Measurements from ENCODE around the gene MYH6. TPM values are rescaled to one million over a fixed set of nuclear protein-coding genes. Genes with fewer than 3 reads are reported as not detected.

MYH6 gene
- total and polyA plus RNA-seq, 2 donors (not counting 3 experiments of a cell fraction or from before 2014, with no cell fraction given) = not detected

- ChIA-PET POLR2A (interaction anchor here (0.6 kb wide), 1 partner anchor 26 kb away, joined by 6 read pairs; no protein-coding TSS in a partner anchor), CTCF (no interaction called here)
- no peaks in the 10 kb centered on the region for H3K9me3 ChIP-seq (replicated peaks; ENCODE audit: control insufficient read depth, insufficient read depth, low read length)
- no peaks in the 10 kb centered on the region for H3K9me1 ChIP-seq (replicated peaks; ENCODE audit: control insufficient read depth, extremely low read depth, insufficient read depth, low read length)
- no peaks in the 10 kb centered on the region for H3K36me3 ChIP-seq (ENCODE audit: control insufficient read depth in 2 of 2, extremely low read depth in 1 of 2, insufficient read depth in 2 of 2, low read length in 2 of 2)
- dilution Hi-C loops (cut with MboI; ENCODE audit: extremely low pct_ligation_motif_present, low sequenced_read_pairs) (no loop called here), intact Hi-C loops (cut with micrococcal nuclease) (no loop called here)
- no peak for DNase-seq (ENCODE audit: low read depth, low spot score)
- no peaks in the 10 kb centered on the region for H4K20me1 ChIP-seq (replicated peaks; ENCODE audit: control insufficient read depth, extremely low read depth, insufficient read depth, low read length)
- no peak overlapping the region for H2AFZ ChIP-seq (ENCODE audit: low read depth, low read length)
- peaks cover 32 to 36% of the 10 kb centered on the region in 2 experiments for H3K27me3 ChIP-seq (ENCODE audit: control insufficient read depth in 2 of 2, insufficient read depth in 2 of 2, low read length in 2 of 2)
- H3K4me3 ChIP-seq (replicated peaks in 1 of 3; ENCODE audit: insufficient read depth in 1 of 3, low read depth in 1 of 3, low read length in 3 of 3) = no peak overlapping the region
- no peaks in the 10 kb centered on the region for H3K4me1 ChIP-seq (ENCODE audit: control insufficient read depth, extremely low read depth, insufficient read depth, low read length)
- no TSS peak for BruUV-seq (replicated peaks)
- FAIRE-seq = no peak
- no peaks in the 10 kb centered on the region for H3K79me2 ChIP-seq (ENCODE audit: control insufficient read depth, insufficient read depth, low read length)
- TF ChIP-seq GATA2 (IDR thresholded peaks at IDR 0.05; ENCODE audit: insufficient read depth, insufficient read length, low read depth, low read length) = no peak
- no peak for TF ChIP-seq MAX (IDR thresholded peaks at IDR 0.05; ENCODE audit: insufficient read depth, insufficient read length)
- TF ChIP-seq POLR2A (IDR thresholded peaks at IDR 0.05; ENCODE audit: low read depth, low read length) = no peak
- TF ChIP-seq CTCF (IDR thresholded peaks at IDR 0.05; ENCODE audit: extremely low read depth in 1 of 2, insufficient read depth in 1 of 2, low read depth in 1 of 2, low read length in 2 of 2) = no peak
- TF ChIP-seq POLR2AphosphoS5 (IDR thresholded peaks at IDR 0.05; ENCODE audit: insufficient read depth, low read depth, low read length) = no peak
- no peak for TF ChIP-seq FOS (IDR thresholded peaks at IDR 0.05; ENCODE audit: borderline replicate concordance, insufficient read depth, low read length)
- no peak for TF ChIP-seq MYC (IDR thresholded peaks at IDR 0.05; ENCODE audit: low read depth, low read length)
- no peak for TF ChIP-seq EZH2 (IDR thresholded peaks at IDR 0.05; ENCODE audit: borderline replicate concordance, low read depth, low read length, severe bottlenecking)
- TF ChIP-seq JUN (IDR thresholded peaks at IDR 0.05; ENCODE audit: borderline replicate concordance, insufficient read depth, insufficient read length, low read depth) = no peak
- H3K9ac ChIP-seq (replicated peaks; ENCODE audit: extremely low read depth, insufficient read depth, low read length) = no peak overlapping the region
- no peak overlapping the region for H3K4me2 ChIP-seq (ENCODE audit: insufficient read depth, low read length)
- H3K27ac ChIP-seq (ENCODE audit: insufficient read depth, low read depth, low read length) = no peak overlapping the region
Measured at GRCh38 chr14:23354990-23355389, 53.1 kb downstream of the MYH6 start.

Data from endothelial cell of umbilical vein (primary cell).